SH-SY5Y (cell line): ENCODE data around the gene CACNG6.

Experiments
- GATA2 ChIP-seq: IDR thresholded peaks from 2 replicates; pipeline ENCODE4 v1.6.1; 2011; ENCODE audit warnings: mild to moderate bottlenecking, low read depth, low read length
- GATA3 ChIP-seq: IDR thresholded peaks from 2 replicates; pipeline ENCODE4 v1.6.1; 2011; ENCODE audit warnings: low read depth, mild to moderate bottlenecking, low read length, moderate library complexity

- TF ChIP-seq GATA2 = no peak
- no peak for TF ChIP-seq GATA3
Measured at GRCh38 chr19:53953383-53953782, 38.1 kb upstream of the CACNG6 start.
